Neural progenitor cell (in vitro differentiated cells): ENCODE measurements around the gene CLDN9. TPM values are rescaled to one million over a fixed set of nuclear protein-coding genes. Genes with fewer than 3 reads are reported as not detected.
A peak's percentile ranks its signal among the peaks of the same experiment; 100 is the strongest.

Experiments
- DNase-seq: peaks from one replicate; pipeline ENCODE4 v3.0.0-alpha.2; 2016; ENCODE audit warnings: low spot score
- H2AFZ ChIP-seq: fragments of 200-600 bp; sonication (generic); replicated peaks from 2 replicates; pipeline ENCODE4 v1.6.1; 2016; ENCODE audit warnings: antibody characterized with exemption
- H3F3A ChIP-seq: fragments of 200-600 bp; sonication (generic); 2 replicates; pipeline ENCODE4 v1.6.1; 2016; ENCODE audit warnings: antibody characterized with exemption, low read depth
- H3K27ac ChIP-seq: fragments of 200-600 bp; sonication (generic); 2 replicates; pipeline ENCODE4 v1.5.1; 2016; ENCODE audit warnings: mild to moderate bottlenecking
- H3K27me3 ChIP-seq: fragments of 200-600 bp; sonication (generic); 2 replicates; pipeline ENCODE4 v1.6.1; 2016; ENCODE audit warnings: mild to moderate bottlenecking, moderate library complexity
- H3K36me3 ChIP-seq: fragments of 200-600 bp; sonication (generic); 2 replicates; pipeline ENCODE4 v1.5.1; 2016
- H3K4me1 ChIP-seq: fragments of 200-600 bp; sonication (generic); 2 replicates; pipeline ENCODE4 v1.6.1; 2016; ENCODE audit warnings: mixed run types
- H3K4me2 ChIP-seq: fragments of 200-600 bp; sonication (generic); 2 replicates; pipeline ENCODE4 v1.6.1; 2016
- H3K4me3 ChIP-seq: fragments of 200-600 bp; sonication (generic); 2 replicates; pipeline ENCODE4 v1.5.1; 2016
- H3K79me2 ChIP-seq: fragments of 200-600 bp; sonication (generic); 2 replicates; pipeline ENCODE4 v1.6.1; 2016; ENCODE audit warnings: low read depth
- H3K9ac ChIP-seq: fragments of 200-600 bp; sonication (generic); 2 replicates; pipeline ENCODE4 v1.6.1; 2016
- H3K9me3 ChIP-seq: fragments of 200-600 bp; sonication (generic); 2 replicates; pipeline ENCODE4 v1.5.1; 2016; ENCODE audit warnings: low read depth
- H4K20me1 ChIP-seq: fragments of 200-600 bp; sonication (generic); 2 replicates; pipeline ENCODE4 v1.6.1; 2016; ENCODE audit warnings: low read depth
- H3K27ac Mint-ChIP-seq: 3 replicates; pipeline ENCODE4 v1.8.0; 2021; ENCODE audit warnings: mixed read lengths
- H3K27me3 Mint-ChIP-seq: 2 replicates; pipeline ENCODE4 v1.8.0; 2022; ENCODE audit warnings: low read depth, mild to moderate bottlenecking, inconsistent platforms, moderate library complexity, mixed read lengths; ENCODE audit not compliant: insufficient read depth
- H3K36me3 Mint-ChIP-seq: 3 replicates; pipeline ENCODE4 v1.8.0; 2021; ENCODE audit warnings: mixed read lengths
- H3K4me1 Mint-ChIP-seq: 3 replicates; pipeline ENCODE4 v1.8.0; 2021; ENCODE audit warnings: mixed read lengths
- H3K4me3 Mint-ChIP-seq: 3 replicates; pipeline ENCODE4 v1.8.0; 2021; ENCODE audit warnings: mild to moderate bottlenecking, moderate library complexity, mixed read lengths
- H3K9me3 Mint-ChIP-seq: 3 replicates; pipeline ENCODE4 v1.8.0; 2020; ENCODE audit warnings: mixed read lengths
- CTCF ChIP-seq: fragments of 200-600 bp; sonication (generic); IDR thresholded peaks from 2 replicates; pipeline ENCODE4 v1.5.1; 2017; ENCODE audit warnings: antibody characterized with exemption, mild to moderate bottlenecking
- EZH2 ChIP-seq: fragments of 200-600 bp; sonication (generic); IDR thresholded peaks from 2 replicates; pipeline ENCODE4 v1.6.1; 2017; ENCODE audit warnings: antibody characterized with exemption, mild to moderate bottlenecking, moderate library complexity
- EZH2phosphoT487 ChIP-seq: fragments of 200-600 bp; sonication (generic); IDR thresholded peaks from 2 replicates; pipeline ENCODE4 v1.6.1; 2017; ENCODE audit warnings: antibody characterized with exemption
- total RNA-seq: library from RNA; depleted of rRNA; stranded (reverse); fragments of >200 nt; gene quantifications from 2 replicates; pipeline ENCODE4 v1.2.3, GENCODE V29; 2015; ENCODE audit warnings: low replicate concordance

The CLDN9 gene
- total RNA-seq, 1 donor from 2014 or later: not detected

GRCh38 chr16:2971134-2971984, 41.4 kb upstream of the CLDN9 start:
- Mint-ChIP-seq H3K36me3 (peaks cover 5% of the 10 kb centered on the region), H3K4me3 (peak overlapping the region; percentile 82), H3K9me3 (peaks cover 5% of the 10 kb centered on the region), H3K4me1 (peaks cover 17% of the 10 kb centered on the region), H3K27ac (no peak overlapping the region), H3K27me3 (peaks cover 14% of the 10 kb centered on the region)
- peaks cover 62% of the 10 kb centered on the region for H4K20me1 ChIP-seq
- no peaks in the 10 kb centered on the region for H3K79me2 ChIP-seq
- H3K9ac ChIP-seq: no peak overlapping the region
- H3K4me2 ChIP-seq: no peak overlapping the region
- H3K4me1 ChIP-seq: peaks cover 4% of the 10 kb centered on the region
- H2AFZ ChIP-seq: no peak overlapping the region
- H3F3A ChIP-seq: peaks cover 21% of the 10 kb centered on the region
- no peak for TF ChIP-seq EZH2phosphoT487
- no peak for TF ChIP-seq CTCF
- peaks cover 25% of the 10 kb centered on the region for H3K27me3 ChIP-seq
- no peak overlapping the region for H3K27ac ChIP-seq
- H3K9me3 ChIP-seq: no peaks in the 10 kb centered on the region
- H3K36me3 ChIP-seq: no peaks in the 10 kb centered on the region
- H3K4me3 ChIP-seq: no peak overlapping the region
- no peak for DNase-seq

- Mint-ChIP-seq H3K4me3 (peak overlapping the region; percentile 71), H3K4me1 (peaks cover 19% of the 10 kb centered on the region), H3K27me3 (peaks cover 14% of the 10 kb centered on the region), H3K27ac (peak overlapping the region; percentile 12), H3K36me3 (peaks cover 8% of the 10 kb centered on the region), H3K9me3 (peaks cover 5% of the 10 kb centered on the region)
- peaks cover 4% of the 10 kb centered on the region for H3K4me1 ChIP-seq
- peaks cover 63% of the 10 kb centered on the region for H4K20me1 ChIP-seq
- TF ChIP-seq CTCF: no peak
- no peak for TF ChIP-seq EZH2phosphoT487
- no peak for TF ChIP-seq EZH2
- no peak overlapping the region for H3K9ac ChIP-seq
- peaks cover 16% of the 10 kb centered on the region for H3K27me3 ChIP-seq
- no peak for DNase-seq
- no peak overlapping the region for H3K4me3 ChIP-seq
- H3K4me2 ChIP-seq: no peak overlapping the region
- no peaks in the 10 kb centered on the region for H3K36me3 ChIP-seq
- no peaks in the 10 kb centered on the region for H3K79me2 ChIP-seq
- H3K27ac ChIP-seq: no peak overlapping the region
- peaks cover 21% of the 10 kb centered on the region for H3F3A ChIP-seq
- no peaks in the 10 kb centered on the region for H3K9me3 ChIP-seq
- H2AFZ ChIP-seq: no peak overlapping the region
Observed at GRCh38 chr16:2971985-2972784, 40.5 kb upstream of the CLDN9 start.

GRCh38 chr16:2973093-2973492, 39.6 kb upstream of the CLDN9 start:
- no peak for TF ChIP-seq EZH2
- TF ChIP-seq CTCF: no peak
- no peak for TF ChIP-seq EZH2phosphoT487
- Histone ChIP-seq H3K36me3 (no peaks in the 10 kb centered on the region), H3K4me2 (no peak overlapping the region), H3K4me1 (peaks cover 4% of the 10 kb centered on the region), H2AFZ (no peak overlapping the region), H3K9me3 (no peaks in the 10 kb centered on the region), H3K27me3 (peaks cover 7% of the 10 kb centered on the region), H3K9ac (no peak overlapping the region), H3K27ac (no peak overlapping the region), H3F3A (peaks cover 19% of the 10 kb centered on the region), H4K20me1 (peaks cover 59% of the 10 kb centered on the region), H3K79me2 (no peaks in the 10 kb centered on the region), H3K4me3 (no peak overlapping the region)
- Mint-ChIP-seq H3K4me3 (no peak overlapping the region), H3K27ac (no peak overlapping the region), H3K27me3 (peaks cover 15% of the 10 kb centered on the region), H3K4me1 (peaks cover 19% of the 10 kb centered on the region), H3K36me3 (peaks cover 8% of the 10 kb centered on the region), H3K9me3 (peaks cover 2% of the 10 kb centered on the region)
- no peak for DNase-seq
